NCI-H226 (cell line): Measurements from ENCODE around the gene GPR15.
"Not testable (repeated sequence)": the region's sequence is repeated elsewhere in the genome, so short reads cannot be mapped to it uniquely, and the experiment has no call there.

Source experiments
- DNase-seq: peaks from one replicate; pipeline ENCODE4 v3.0.0-alpha.2; 2015

Gene GPR15

GRCh38 chr3:98559769-98560168 is 28.0 kb downstream of the GPR15 start:
- DNase-seq = not testable (repeated sequence)

GRCh38 chr3:98560911-98561310 is 29.1 kb downstream of the GPR15 start:
- no peak for DNase-seq

GRCh38 chr3:98561727-98562521 is 30.1 kb downstream of the GPR15 start:
- DNase-seq = peak; percentile 17

GRCh38 chr3:98563661-98564281 is 32.0 kb downstream of the GPR15 start:
- peak; percentile 41 for DNase-seq

- no peak for DNase-seq
These were observed 32.7 kb downstream of the GPR15 start for GRCh38 chr3:98564282-98565005.

- no peak for DNase-seq
These were observed 33.5 kb downstream of the GPR15 start for GRCh38 chr3:98565237-98565643.

- no peak for DNase-seq
These were observed 34.1 kb downstream of the GPR15 start for GRCh38 chr3:98565843-98566242.

- DNase-seq = no peak
These were observed 36.0 kb downstream of the GPR15 start for GRCh38 chr3:98567666-98568270.

GRCh38 chr3:98568402-98568801 is 36.6 kb downstream of the GPR15 start:
- no peak for DNase-seq

GRCh38 chr3:98573181-98573728 is 41.5 kb downstream of the GPR15 start:
- DNase-seq = peak; percentile 35

- no peak for DNase-seq
These were observed 42.4 kb downstream of the GPR15 start for GRCh38 chr3:98574132-98574531.

- peak; percentile 28 for DNase-seq
These were observed 45.6 kb downstream of the GPR15 start for GRCh38 chr3:98577178-98577895.

GRCh38 chr3:98580401-98581386 is 48.9 kb downstream of the GPR15 start:
- no peak for DNase-seq

GRCh38 chr3:98581474-98581873 is 49.7 kb downstream of the GPR15 start:
- DNase-seq = no peak

- DNase-seq = no peak
These were observed 50.3 kb downstream of the GPR15 start for GRCh38 chr3:98582042-98582441.

GRCh38 chr3:98583766-98584165 is 52.0 kb downstream of the GPR15 start:
- DNase-seq = no peak
